IPS-11a (cell line): ENCODE measurements around the gene SLC30A7.

Experiments used
- H3K4me3 ChIP-seq: one replicate; pipeline ENCODE4 v1.5.1; 2013; ENCODE audit warnings: low read depth, low read length, control low read depth

SLC30A7 gene

GRCh38 chr1:100969327-100969726, 73.4 kb downstream of the SLC30A7 start:
- H3K4me3 ChIP-seq: no peak overlapping the region

GRCh38 chr1:100971021-100971420, 75.1 kb downstream of the SLC30A7 start:
- H3K4me3 ChIP-seq: no peak overlapping the region

- no peak overlapping the region for H3K4me3 ChIP-seq
These were observed 76.3 kb downstream of the SLC30A7 start for GRCh38 chr1:100972185-100972584.

- no peak overlapping the region for H3K4me3 ChIP-seq
These were observed 81.0 kb downstream of the SLC30A7 start for GRCh38 chr1:100976936-100977335.

- no peak overlapping the region for H3K4me3 ChIP-seq
These were observed 83.7 kb downstream of the SLC30A7 start for GRCh38 chr1:100979631-100980030.

GRCh38 chr1:100982793-100983192, 86.9 kb downstream of the SLC30A7 start:
- no peak overlapping the region for H3K4me3 ChIP-seq

- H3K4me3 ChIP-seq: no peak overlapping the region
These were observed 92.2 kb downstream of the SLC30A7 start for GRCh38 chr1:100988121-100988520.

GRCh38 chr1:100989306-100990077, 93.6 kb downstream of the SLC30A7 start:
- H3K4me3 ChIP-seq: no peak overlapping the region

- H3K4me3 ChIP-seq: no peak overlapping the region
These were observed 99.5 kb downstream of the SLC30A7 start for GRCh38 chr1:100995198-100995988.

- no peak overlapping the region for H3K4me3 ChIP-seq
These were observed 102.5 kb downstream of the SLC30A7 start for GRCh38 chr1:100998426-100998825.

- no peak overlapping the region for H3K4me3 ChIP-seq
These were observed 104.4 kb downstream of the SLC30A7 start for GRCh38 chr1:101000131-101000873.

GRCh38 chr1:101002551-101002950, 106.7 kb downstream of the SLC30A7 start:
- no peak overlapping the region for H3K4me3 ChIP-seq

GRCh38 chr1:101003012-101003650, 107.2 kb downstream of the SLC30A7 start:
- H3K4me3 ChIP-seq: no peak overlapping the region

- no peak overlapping the region for H3K4me3 ChIP-seq
These were observed 108.2 kb downstream of the SLC30A7 start for GRCh38 chr1:101004061-101004460.

- no peak overlapping the region for H3K4me3 ChIP-seq
These were observed 108.8 kb downstream of the SLC30A7 start for GRCh38 chr1:101004670-101005069.

GRCh38 chr1:101005183-101005582, 109.3 kb downstream of the SLC30A7 start:
- no peak overlapping the region for H3K4me3 ChIP-seq

GRCh38 chr1:101005871-101006270, 110.0 kb downstream of the SLC30A7 start:
- H3K4me3 ChIP-seq: no peak overlapping the region

- H3K4me3 ChIP-seq: no peak overlapping the region
These were observed 110.7 kb downstream of the SLC30A7 start for GRCh38 chr1:101006553-101006952.

GRCh38 chr1:101008229-101008834, 112.4 kb downstream of the SLC30A7 start:
- H3K4me3 ChIP-seq: no peak overlapping the region

GRCh38 chr1:101013776-101014175, 117.9 kb downstream of the SLC30A7 start:
- H3K4me3 ChIP-seq: no peak overlapping the region

GRCh38 chr1:101017448-101017847, 121.6 kb downstream of the SLC30A7 start:
- H3K4me3 ChIP-seq: no peak overlapping the region
